SH-SY5Y (cell line): ENCODE results near the gene C1orf174.

Experiments used
- GATA2 ChIP-seq: IDR thresholded peaks from 2 replicates; pipeline ENCODE4 v1.6.1; 2011; ENCODE audit warnings: mild to moderate bottlenecking, low read depth, low read length
- GATA3 ChIP-seq: IDR thresholded peaks from 2 replicates; pipeline ENCODE4 v1.6.1; 2011; ENCODE audit warnings: low read depth, mild to moderate bottlenecking, low read length, moderate library complexity

- TF ChIP-seq GATA2 = no peak
- no peak for TF ChIP-seq GATA3
Measured at GRCh38 chr1:3905266-3905952, 5.3 kb upstream of the C1orf174 start.
